AG09319 (cell line): Measurements from ENCODE around the gene APOC4.

ENCODE experiments used
- DNase-seq: peaks from one replicate; pipeline ENCODE4 v3.0.0-alpha.2; 2010; ENCODE audit warnings: low read depth; ENCODE audit errors: extremely low read depth
- CTCF ChIP-seq: IDR thresholded peaks from 2 replicates; pipeline ENCODE4 v1.5.1; 2011; ENCODE audit warnings: low read depth, mild to moderate bottlenecking, inconsistent platforms, low read length, moderate library complexity

Gene APOC4

GRCh38 chr19:44900328-44901244, 41.5 kb upstream of the APOC4 start:
- no peak for DNase-seq

GRCh38 chr19:44903216-44903601, 38.8 kb upstream of the APOC4 start:
- TF ChIP-seq CTCF = no peak
- no peak for DNase-seq

More at GRCh38 chr19:44900328-44901244, 41.5 kb upstream of the APOC4 start:
- TF ChIP-seq CTCF = no peak

- no peak for DNase-seq
- TF ChIP-seq CTCF = peak; percentile 97
Measured at GRCh38 chr19:44903602-44904425, 38.2 kb upstream of the APOC4 start.

- no peak for DNase-seq
- no peak; the same call in 1 of the 2 replicates for TF ChIP-seq CTCF
Measured at GRCh38 chr19:44904426-44904994, 37.5 kb upstream of the APOC4 start.

- no peak for TF ChIP-seq CTCF
- no peak for DNase-seq
Measured at GRCh38 chr19:44905437-44906160, 36.4 kb upstream of the APOC4 start, which contains the start of gene APOE. Gene APOE, plus strand, starts transcription at chr19:44905796. Its CDS starts 829 bp downstream, at chr19:44906625.

- DNase-seq = no peak
- no peak for TF ChIP-seq CTCF
Measured at GRCh38 chr19:44907613-44908012, 34.4 kb upstream of the APOC4 start.
